CD4-positive, alpha-beta memory T cell (primary cell): Measurements from ENCODE around the gene GSTM2. TPM values are rescaled to one million over a fixed set of nuclear protein-coding genes. Genes with fewer than 3 reads are reported as not detected.

Experiments used
- CTCF ChIA-PET: fragments of 350-600 bp; sonication (Branson Sonifier 250); formaldehyde crosslinking; loops from one replicate; lab custom pipeline; 2021; ENCODE audit warnings: inconsistent platforms; ENCODE audit not compliant: partially characterized antibody; lab: Charles Lee
- POLR2A ChIA-PET: fragments of 350-600 bp; sonication (Branson Sonifier 250); formaldehyde crosslinking; loops from one replicate; lab custom pipeline; 2021; ENCODE audit not compliant: partially characterized antibody; lab: Charles Lee
- DNase-seq, 5 donors: peaks; one replicate each; pipeline versions ENCODE4 v3.0.0 to v3.0.0-alpha.2; 2020 to 2022; ENCODE audit warnings: mixed read lengths in 1 of 5
- H3K27ac ChIP-seq: one replicate; pipeline ENCODE4 v1.7.0; 2013; ENCODE audit warnings: low read depth, low read length
- H3K27me3 ChIP-seq: 2 replicates; pipeline ENCODE4 v1.7.0; 2013; ENCODE audit warnings: mild to moderate bottlenecking, low read length, moderate library complexity; ENCODE audit not compliant: insufficient read depth
- H3K36me3 ChIP-seq: 2 replicates; pipeline ENCODE4 v1.7.0; 2013; ENCODE audit warnings: mild to moderate bottlenecking, low read length, moderate library complexity; ENCODE audit not compliant: insufficient read depth
- H3K4me1 ChIP-seq: 2 replicates; pipeline ENCODE4 v1.7.0; 2013; ENCODE audit warnings: mild to moderate bottlenecking, low read length, moderate library complexity; ENCODE audit not compliant: insufficient read depth
- H3K4me3 ChIP-seq, 2 donors: one replicate each; pipeline ENCODE4 v1.7.0; 2013; ENCODE audit warnings: low read length in 2 of 2, mild to moderate bottlenecking in 1 of 2
- H3K9me3 ChIP-seq, 2 donors: one replicate each; pipeline ENCODE4 v1.7.0; 2013; ENCODE audit warnings: low read length in 2 of 2, control low read depth in 1 of 2; ENCODE audit not compliant: control insufficient read depth in 1 of 2
- H3K27ac Mint-ChIP-seq, 7 donors: one replicate each; pipeline ENCODE4 v1.8.0; 2020 to 2021; ENCODE audit warnings: mixed read lengths in 7 of 7, mild to moderate bottlenecking in 6 of 7, inconsistent platforms in 3 of 7, moderate library complexity in 3 of 7
- H3K27me3 Mint-ChIP-seq, 2 donors: one replicate each; pipeline ENCODE4 v1.8.0; 2020 to 2021; ENCODE audit warnings: mixed read lengths in 2 of 2
- H3K36me3 Mint-ChIP-seq, 2 donors: one replicate each; pipeline ENCODE4 v1.8.0; 2020 to 2021; ENCODE audit warnings: mixed read lengths in 2 of 2, inconsistent platforms in 1 of 2, mild to moderate bottlenecking in 1 of 2
- H3K4me1 Mint-ChIP-seq, 4 donors: one replicate each; pipeline ENCODE4 v1.8.0; 2020 to 2021; ENCODE audit warnings: mixed read lengths in 4 of 4, mild to moderate bottlenecking in 1 of 4
- H3K4me3 Mint-ChIP-seq, 8 donors: one replicate each; pipeline ENCODE4 v1.8.0; 2020 to 2021; ENCODE audit warnings: mixed read lengths in 8 of 8, mild to moderate bottlenecking in 7 of 8, moderate library complexity in 6 of 8, inconsistent platforms in 3 of 8
- H3K9me3 Mint-ChIP-seq, 8 donors: one replicate each; pipeline ENCODE4 v1.8.0; 2020 to 2021; ENCODE audit warnings: mixed read lengths in 8 of 8, mild to moderate bottlenecking in 5 of 8, inconsistent platforms in 3 of 8, moderate library complexity in 1 of 8
- intact Hi-C: fragments of 100-400 bp; cut with micrococcal nuclease; formaldehyde crosslinking; loops from one replicate; pipeline ENCODE4 v1.15.1; 2023
- polyA plus RNA-seq, 2 donors: library from polyadenylated mRNA; unstranded; fragments of 300-500 nt; fragmentation: Illumina TruSeq; gene quantifications; one replicate each; pipeline ENCODE4 v1.2.3, GENCODE V29; 2021
- total RNA-seq, 2 experiments: library from RNA; stranded (reverse); gene quantifications; one replicate each; pipeline ENCODE4 v1.2.3, GENCODE V29; 2021

Gene GSTM2
- total and polyA plus RNA-seq, 4 experiments from 2014 or later, result 11.8 to 31.4 (median 22.5) TPM

GRCh38 chr1:109719337-109719837 lies 51.5 kb downstream of the GSTM2 start:
- Histone ChIP-seq H3K27me3 (no peaks in the 10 kb centered on the region), H3K4me1 (no peaks in the 10 kb centered on the region), H3K4me3 (no peak overlapping the region), H3K9me3 (no peaks in the 10 kb centered on the region), H3K27ac (no peak overlapping the region), H3K36me3 (no peaks in the 10 kb centered on the region)
- H3K27me3 Mint-ChIP-seq, result peaks cover 2 to 12% of the 10 kb centered on the region in 2 donors
- POLR2A ChIA-PET, result interaction anchor here (0.7 kb wide), 1 partner anchor 277 kb away, joined by 3 read pairs; no protein-coding TSS in a partner anchor
- H3K9me3 Mint-ChIP-seq, result peaks cover 0 to 2% (median 0%) of the 10 kb centered on the region in 8 donors
- no peak overlapping the region for H3K27ac Mint-ChIP-seq
- no peaks in the 10 kb centered on the region for H3K36me3 Mint-ChIP-seq
- no peak for DNase-seq
- intact Hi-C loops, result no loop called here
- no peak overlapping the region for H3K4me3 Mint-ChIP-seq
- no peaks in the 10 kb centered on the region for H3K4me1 Mint-ChIP-seq
- CTCF ChIA-PET, result interaction anchor here (1.0 kb wide), 1 partner anchor 57 kb away, joined by 3 read pairs; no protein-coding TSS in a partner anchor

GRCh38 chr1:109721042-109721441 lies 53.2 kb downstream of the GSTM2 start:
- Mint-ChIP-seq H3K4me3 (no peak overlapping the region), H3K9me3 (peaks cover 0 to 2% (median 0%) of the 10 kb centered on the region in 8 donors), H3K27ac (no peak overlapping the region), H3K27me3 (peaks cover 0 to 5% of the 10 kb centered on the region in 2 donors), H3K4me1 (no peaks in the 10 kb centered on the region), H3K36me3 (no peaks in the 10 kb centered on the region)
- DNase-seq, result no peak
- H3K9me3 ChIP-seq, result no peaks in the 10 kb centered on the region
- H3K36me3 ChIP-seq, result no peaks in the 10 kb centered on the region
- intact Hi-C loops, result no loop called here
- H3K4me3 ChIP-seq, result no peak overlapping the region
- no peak overlapping the region for H3K27ac ChIP-seq
- CTCF ChIA-PET, result no interaction called here
- no peaks in the 10 kb centered on the region for H3K27me3 ChIP-seq
- POLR2A ChIA-PET, result no interaction called here
- no peaks in the 10 kb centered on the region for H3K4me1 ChIP-seq

GRCh38 chr1:109721971-109722370 lies 54.1 kb downstream of the GSTM2 start:
- Histone ChIP-seq H3K36me3 (no peaks in the 10 kb centered on the region), H3K27me3 (no peaks in the 10 kb centered on the region), H3K27ac (no peak overlapping the region), H3K4me3 (no peak overlapping the region), H3K9me3 (no peaks in the 10 kb centered on the region), H3K4me1 (no peaks in the 10 kb centered on the region)
- ChIA-PET CTCF (no interaction called here), POLR2A (no interaction called here)
- intact Hi-C loops, result no loop called here
- peaks cover 0 to 2% (median 0%) of the 10 kb centered on the region in 8 donors for H3K9me3 Mint-ChIP-seq
- no peaks in the 10 kb centered on the region for H3K36me3 Mint-ChIP-seq
- peaks cover 0 to 3% of the 10 kb centered on the region in 2 donors for H3K27me3 Mint-ChIP-seq
- DNase-seq, result no peak
- H3K4me1 Mint-ChIP-seq, result no peaks in the 10 kb centered on the region
- H3K27ac Mint-ChIP-seq, result no peak overlapping the region
- H3K4me3 Mint-ChIP-seq, result no peak overlapping the region

GRCh38 chr1:109722908-109723691 lies 55.2 kb downstream of the GSTM2 start:
- Histone ChIP-seq H3K4me1 (no peaks in the 10 kb centered on the region), H3K27me3 (no peaks in the 10 kb centered on the region), H3K27ac (no peak overlapping the region), H3K36me3 (no peaks in the 10 kb centered on the region), H3K4me3 (no peak overlapping the region), H3K9me3 (no peaks in the 10 kb centered on the region)
- Mint-ChIP-seq H3K4me3 (no peak overlapping the region), H3K27ac (peak overlapping the region in 1 of 7 donors; percentile 52), H3K9me3 (no peaks in the 10 kb centered on the region), H3K36me3 (no peaks in the 10 kb centered on the region), H3K4me1 (no peaks in the 10 kb centered on the region), H3K27me3 (no peaks in the 10 kb centered on the region)
- no peak for DNase-seq
- intact Hi-C loops, result no loop called here
- POLR2A ChIA-PET, result no interaction called here
- CTCF ChIA-PET, result no interaction called here

Other genes starting within 250 kb of the GSTM2 start
- gene PSMA5, start 241.6 kb upstream of the GSTM2 start, total RNA-seq, result 10 to 100 TPM; 87.7 to 90.2 TPM
- gene PSMA5, start 241.6 kb upstream of the GSTM2 start, polyA plus RNA-seq, result 100 to 1,000 TPM in 1 of 2 donors, 10 to 100 TPM in 1; 96.7 to 122 TPM
- not detected for gene SYPL2, start 201.5 kb upstream of the GSTM2 start, total RNA-seq
- gene SYPL2, start 201.5 kb upstream of the GSTM2 start, polyA plus RNA-seq, result not detected
- gene ATXN7L2, start 184.2 kb upstream of the GSTM2 start, total RNA-seq, result 1 to 10 TPM; 7.4 to 9.0 TPM
- 1 to 10 TPM; 1.9 to 6.9 TPM for gene ATXN7L2, start 184.2 kb upstream of the GSTM2 start, polyA plus RNA-seq
- 10 to 100 TPM; 40.7 to 41.6 TPM for gene CYB561D1, start 174.0 kb upstream of the GSTM2 start, total RNA-seq
- 10 to 100 TPM; 13.6 to 17.1 TPM for gene CYB561D1, start 174.0 kb upstream of the GSTM2 start, polyA plus RNA-seq
- gene AMIGO1, start 158.3 kb upstream of the GSTM2 start, total RNA-seq, result 10 to 100 TPM; 28.1 to 29.3 TPM
- gene AMIGO1, start 158.3 kb upstream of the GSTM2 start, polyA plus RNA-seq, result 10 to 100 TPM in 1 of 2 donors, 1 to 10 TPM in 1; 6.4 to 19.8 TPM
- gene GPR61, start 128.2 kb upstream of the GSTM2 start, total RNA-seq, result under 1 TPM in 1 of 2 experiments, not detected in 1; 0.53 TPM
- under 1 TPM; 0.35 to 0.84 TPM for gene GPR61, start 128.2 kb upstream of the GSTM2 start, polyA plus RNA-seq
- 1 to 10 TPM; 7.7 to 8.1 TPM for gene GNAI3, start 119.4 kb upstream of the GSTM2 start, total RNA-seq
- 10 to 100 TPM in 1 of 2 donors, 1 to 10 TPM in 1; 9.8 to 11.6 TPM for gene GNAI3, start 119.4 kb upstream of the GSTM2 start, polyA plus RNA-seq
- not detected for gene GNAT2, start 48.4 kb upstream of the GSTM2 start, total RNA-seq
- not detected for gene GNAT2, start 48.4 kb upstream of the GSTM2 start, polyA plus RNA-seq
- 10 to 100 TPM; 87.0 to 96.1 TPM for gene AMPD2, start 48.2 kb upstream of the GSTM2 start, total RNA-seq
- gene AMPD2, start 48.2 kb upstream of the GSTM2 start, polyA plus RNA-seq, result 10 to 100 TPM; 43.8 to 56.2 TPM
- gene GSTM4, start 12.0 kb upstream of the GSTM2 start, total RNA-seq, result 10 to 100 TPM; 12.6 to 14.2 TPM
- gene GSTM4, start 12.0 kb upstream of the GSTM2 start, polyA plus RNA-seq, result 10 to 100 TPM in 1 of 2 donors, 1 to 10 TPM in 1; 1.7 to 10.4 TPM
- gene GSTM1, start 19.8 kb downstream of the GSTM2 start, total RNA-seq, result not detected
- under 1 TPM in 1 of 2 donors, not detected in 1; 0.49 TPM for gene GSTM1, start 19.8 kb downstream of the GSTM2 start, polyA plus RNA-seq
- not detected for gene GSTM5, start 44.2 kb downstream of the GSTM2 start, total RNA-seq
- not detected for gene GSTM5, start 44.2 kb downstream of the GSTM2 start, polyA plus RNA-seq
- gene GSTM3, start 73.0 kb downstream of the GSTM2 start, total RNA-seq, result 1 to 10 TPM; 1.2 TPM
- gene GSTM3, start 73.0 kb downstream of the GSTM2 start, polyA plus RNA-seq, result 10 to 100 TPM; 25.7 to 44.3 TPM
- not detected for gene EPS8L3, start 95.9 kb downstream of the GSTM2 start, total RNA-seq
- not detected for gene EPS8L3, start 95.9 kb downstream of the GSTM2 start, polyA plus RNA-seq
- gene CSF1, start 242.8 kb downstream of the GSTM2 start, total RNA-seq, result 10 to 100 TPM; 10.3 to 13.9 TPM
- gene CSF1, start 242.8 kb downstream of the GSTM2 start, polyA plus RNA-seq, result 10 to 100 TPM in 1 of 2 donors, 1 to 10 TPM in 1; 5.0 to 12.5 TPM